ENCODE data around the gene PCDHB2.
"Not testable (repeated sequence)": the region's sequence is repeated elsewhere in the genome, so short reads cannot be mapped to it uniquely, and the experiment has no call there.

PCDHB2 gene

GRCh38 chr5:141137346-141137745, 42.9 kb downstream of the PCDHB2 start:
- DNase-seq, result not testable (repeated sequence)
